Activated CD8-positive, alpha-beta memory T cell treated with anti-CD3 and anti-CD28 coated beads for 24 hours (primary cell): ENCODE measurements around the gene MAP4K4.
"Not testable (repeated sequence)": the region's sequence is repeated elsewhere in the genome, so short reads cannot be mapped to it uniquely, and the experiment has no call there.

ENCODE experiments used
- DNase-seq: peaks from one replicate; pipeline ENCODE4 v3.0.0-alpha.2; 2020

The MAP4K4 gene

GRCh38 chr2:101771227-101771902 is 73.9 kb downstream of the MAP4K4 start:
- DNase-seq: no peak

GRCh38 chr2:101771910-101772321 is 74.4 kb downstream of the MAP4K4 start:
- no peak for DNase-seq

DNA sequence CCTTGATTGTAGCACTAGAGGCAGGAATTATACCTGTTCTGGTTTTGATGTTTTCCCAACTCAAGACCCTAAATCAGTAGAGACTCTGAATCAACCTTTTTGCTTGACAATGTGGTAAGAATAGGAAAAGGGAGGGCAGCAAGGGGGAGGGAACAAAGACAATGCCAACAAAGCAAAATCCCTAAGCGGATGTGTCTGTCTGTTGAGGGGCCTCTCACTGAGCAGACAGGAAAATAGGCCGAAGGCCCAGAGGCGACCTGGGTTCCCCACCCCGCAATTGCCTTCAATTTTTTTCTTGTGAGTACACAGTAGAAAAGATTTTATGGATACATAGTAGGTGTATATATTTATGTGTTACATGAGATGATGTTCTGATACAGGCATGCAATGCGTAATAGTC is 75.6 kb downstream of the MAP4K4 start:
- no peak for DNase-seq

DNA sequence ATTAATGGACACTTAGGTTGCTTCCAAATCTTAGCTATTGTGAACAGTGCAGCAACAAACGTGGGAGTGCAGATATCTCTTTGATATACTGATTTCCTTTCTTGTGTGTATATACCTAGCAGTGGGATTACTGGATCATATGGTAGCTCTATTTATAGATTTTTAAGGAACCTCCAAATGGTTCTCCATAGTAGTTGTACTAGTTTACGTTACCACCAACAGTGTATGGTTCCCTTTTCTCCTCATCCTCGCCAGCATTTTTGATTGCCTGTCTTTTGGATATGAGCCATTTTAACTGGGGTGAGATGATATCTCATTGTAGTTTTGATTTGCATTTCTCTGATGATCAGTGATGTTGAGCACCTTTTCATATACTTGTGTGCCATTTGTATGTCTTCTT is 76.5 kb downstream of the MAP4K4 start:
- DNase-seq: not testable (repeated sequence)

DNA sequence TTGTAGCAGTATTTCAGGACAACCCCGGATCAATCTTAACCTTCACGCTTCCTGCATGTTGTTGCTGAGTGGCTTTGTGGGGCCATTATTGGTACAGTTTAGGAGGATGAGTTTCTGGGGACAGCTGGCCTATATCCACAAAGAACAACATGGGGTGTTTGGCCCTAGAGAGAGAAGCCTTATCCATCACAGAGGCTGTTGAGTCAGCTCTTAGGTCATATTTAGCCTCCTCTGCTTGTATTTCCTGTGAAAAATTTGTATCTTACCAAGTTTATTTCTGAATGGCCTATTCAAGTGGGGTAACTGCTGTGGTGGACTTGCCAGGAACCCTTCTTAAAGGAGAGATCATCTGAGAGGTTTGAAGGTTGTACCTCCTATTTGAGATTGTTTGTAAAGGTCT is 77.6 kb downstream of the MAP4K4 start:
- no peak for DNase-seq

- DNase-seq: no peak
Measured at GRCh38 chr2:101775636-101776035, 78.1 kb downstream of the MAP4K4 start.

- no peak for DNase-seq
Measured at GRCh38 chr2:101776172-101777043, 78.9 kb downstream of the MAP4K4 start.

DNA sequence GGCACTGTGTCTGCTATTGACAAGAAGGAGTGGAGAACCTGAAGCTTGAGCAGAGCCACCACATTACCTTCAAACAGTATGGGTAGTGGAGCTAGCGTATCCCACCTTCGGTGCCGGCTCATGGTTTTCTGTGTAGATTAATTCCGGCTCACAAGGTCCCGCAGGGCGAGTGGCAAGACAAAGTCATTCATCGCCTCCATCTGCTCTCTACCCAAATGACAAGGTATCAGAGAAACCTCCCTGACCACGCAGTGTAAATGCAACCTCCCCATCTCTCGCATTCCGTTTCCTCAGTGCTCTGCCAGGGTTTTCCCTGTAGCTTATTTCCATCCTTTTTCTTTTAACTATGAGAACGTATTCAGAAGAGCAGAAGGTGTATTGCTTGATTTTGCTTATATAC is 79.8 kb downstream of the MAP4K4 start:
- no peak for DNase-seq

DNA sequence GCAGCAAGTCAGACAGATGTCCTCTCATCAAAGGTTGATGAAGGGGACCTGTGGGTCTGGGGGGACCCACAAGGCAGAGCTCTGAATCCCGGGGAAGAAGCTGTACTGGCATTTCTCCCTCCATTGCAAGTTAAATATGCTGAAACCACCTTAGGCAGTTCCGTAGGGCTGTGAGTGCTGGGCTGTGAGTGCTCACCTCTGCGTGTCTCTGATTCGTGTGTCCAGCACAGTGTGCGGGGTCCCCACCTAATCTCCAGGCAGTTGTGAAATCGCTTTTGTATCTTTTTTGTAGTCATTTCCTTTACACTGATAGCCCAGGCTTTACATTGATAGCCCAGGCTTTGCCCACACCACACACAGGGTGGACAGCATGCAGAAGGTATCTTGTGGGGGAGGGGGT is 80.6 kb downstream of the MAP4K4 start:
- DNase-seq: no peak

DNA sequence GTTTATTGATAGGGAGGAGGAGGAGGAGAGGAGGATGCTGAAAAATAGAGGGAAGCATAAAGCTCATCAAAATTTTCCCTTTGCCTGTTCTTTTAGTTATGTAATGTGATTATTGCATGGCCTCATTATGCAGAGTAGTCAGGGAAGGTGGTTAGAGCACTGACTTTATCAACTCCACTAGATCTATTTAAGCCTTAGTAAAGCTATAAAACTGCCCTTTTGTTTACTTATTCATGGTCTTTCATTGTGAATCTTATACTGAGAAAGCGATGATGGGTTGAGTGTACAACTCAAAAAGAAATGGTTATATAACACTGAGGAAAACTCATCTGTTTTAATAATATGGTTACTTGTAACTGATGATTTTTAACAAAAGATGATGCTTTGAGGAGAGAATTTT is 81.7 kb downstream of the MAP4K4 start:
- DNase-seq: no peak

DNA sequence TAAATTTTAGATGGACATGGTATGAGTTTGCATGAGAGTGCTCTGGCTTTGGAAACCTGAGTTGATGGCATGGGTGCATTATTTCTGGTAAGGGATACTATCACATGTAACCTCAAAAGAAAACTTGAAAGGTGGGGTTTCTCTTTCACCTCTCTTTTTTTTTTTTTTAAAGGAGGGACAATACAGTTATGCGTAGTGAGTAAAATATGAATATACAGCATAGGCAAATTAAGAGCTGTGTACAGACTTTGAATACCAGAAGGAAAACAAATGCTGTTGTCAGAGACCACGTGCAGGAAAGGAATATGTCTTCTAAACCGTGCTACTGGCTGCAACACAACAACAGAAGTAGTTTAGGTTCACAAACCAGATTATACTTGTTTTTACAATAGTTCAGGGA is 82.1 kb downstream of the MAP4K4 start:
- no peak for DNase-seq

- DNase-seq: no peak
Measured at GRCh38 chr2:101781326-101781725, 83.8 kb downstream of the MAP4K4 start.

GRCh38 chr2:101781791-101782426 is 84.4 kb downstream of the MAP4K4 start:
- no peak for DNase-seq

DNA sequence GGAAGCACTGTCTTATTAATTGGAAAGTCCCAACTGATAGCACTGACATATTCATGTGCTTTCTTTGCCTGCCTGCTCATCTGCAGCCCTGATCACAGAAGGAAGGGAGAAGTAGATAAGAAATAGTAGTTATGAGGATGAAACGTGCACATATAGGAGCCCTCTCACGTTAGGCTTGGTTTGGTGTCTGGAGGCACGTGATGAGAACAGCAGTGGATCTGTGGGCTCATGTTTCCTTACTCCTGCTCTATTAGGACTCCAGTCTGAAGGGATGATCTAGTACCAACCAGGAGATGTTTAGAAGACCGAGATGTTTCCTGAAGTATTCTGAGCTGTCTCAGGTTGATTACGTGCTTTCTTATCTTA is 84.9 kb downstream of the MAP4K4 start:
- DNase-seq: no peak

- no peak for DNase-seq
Measured at GRCh38 chr2:101787097-101787496, 89.6 kb downstream of the MAP4K4 start.

DNA sequence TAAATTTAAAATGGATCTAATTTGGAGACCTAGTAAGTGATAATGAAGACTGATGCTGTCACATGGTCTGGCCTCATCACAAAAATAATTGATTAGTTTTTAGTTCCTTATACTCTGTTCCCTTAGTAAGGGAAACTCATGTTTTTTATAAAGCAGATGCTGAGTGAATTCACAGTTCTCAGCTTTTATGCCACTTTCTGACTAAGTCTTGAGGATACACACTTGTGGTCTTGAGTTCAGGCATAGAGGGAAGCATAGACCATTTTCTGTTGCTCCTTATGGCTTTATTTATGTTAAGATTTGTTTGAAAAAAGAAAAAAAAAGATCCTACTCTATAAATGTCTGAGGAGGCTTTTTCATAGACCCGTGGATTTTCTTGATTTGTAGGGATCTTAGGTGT is 91.1 kb downstream of the MAP4K4 start:
- DNase-seq: no peak

GRCh38 chr2:101788995-101789970 is 91.8 kb downstream of the MAP4K4 start:
- DNase-seq: no peak

GRCh38 chr2:101790416-101790815 is 92.9 kb downstream of the MAP4K4 start:
- DNase-seq: no peak

GRCh38 chr2:101790857-101791256 is 93.3 kb downstream of the MAP4K4 start:
- no peak for DNase-seq

- no peak for DNase-seq
Measured at GRCh38 chr2:101792208-101792607, 94.7 kb downstream of the MAP4K4 start.

- no peak for DNase-seq
Measured at GRCh38 chr2:101793277-101793969, 95.9 kb downstream of the MAP4K4 start.

- DNase-seq: no peak
Measured at GRCh38 chr2:101794141-101794540, 96.6 kb downstream of the MAP4K4 start.
